ENCODE results near the gene FARS2. TPM values are rescaled to one million over a fixed set of nuclear protein-coding genes. Genes with fewer than 3 reads are reported as not detected.

FARS2 gene
- total RNA-seq, 1 donor from 2014 or later, result 21.9 TPM

GRCh38 chr6:5676701-5677100, 415.4 kb downstream of the FARS2 start:
- Mint-ChIP-seq H3K4me1 (ENCODE audit: unreplicated experiment) (peaks cover 21% of the 10 kb centered on the region), H3K9me3 (no peaks in the 10 kb centered on the region), H3K27ac (no peak overlapping the region), H3K36me3 (no peaks in the 10 kb centered on the region), H3K4me3 (no peak overlapping the region), H3K27me3 (no peaks in the 10 kb centered on the region)
- DNase-seq (ENCODE audit: extremely low spot score, unreplicated experiment), result no peak
- TF ChIP-seq, protein P1, sequence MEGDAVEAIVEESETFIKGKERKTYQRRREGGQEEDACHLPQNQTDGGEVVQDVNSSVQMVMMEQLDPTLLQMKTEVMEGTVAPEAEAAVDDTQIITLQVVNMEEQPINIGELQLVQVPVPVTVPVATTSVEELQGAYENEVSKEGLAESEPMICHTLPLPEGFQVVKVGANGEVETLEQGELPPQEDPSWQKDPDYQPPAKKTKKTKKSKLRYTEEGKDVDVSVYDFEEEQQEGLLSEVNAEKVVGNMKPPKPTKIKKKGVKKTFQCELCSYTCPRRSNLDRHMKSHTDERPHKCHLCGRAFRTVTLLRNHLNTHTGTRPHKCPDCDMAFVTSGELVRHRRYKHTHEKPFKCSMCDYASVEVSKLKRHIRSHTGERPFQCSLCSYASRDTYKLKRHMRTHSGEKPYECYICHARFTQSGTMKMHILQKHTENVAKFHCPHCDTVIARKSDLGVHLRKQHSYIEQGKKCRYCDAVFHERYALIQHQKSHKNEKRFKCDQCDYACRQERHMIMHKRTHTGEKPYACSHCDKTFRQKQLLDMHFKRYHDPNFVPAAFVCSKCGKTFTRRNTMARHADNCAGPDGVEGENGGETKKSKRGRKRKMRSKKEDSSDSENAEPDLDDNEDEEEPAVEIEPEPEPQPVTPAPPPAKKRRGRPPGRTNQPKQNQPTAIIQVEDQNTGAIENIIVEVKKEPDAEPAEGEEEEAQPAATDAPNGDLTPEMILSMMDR (conservative IDR thresholded peaks at IDR 0.05), result no peak

DNA sequence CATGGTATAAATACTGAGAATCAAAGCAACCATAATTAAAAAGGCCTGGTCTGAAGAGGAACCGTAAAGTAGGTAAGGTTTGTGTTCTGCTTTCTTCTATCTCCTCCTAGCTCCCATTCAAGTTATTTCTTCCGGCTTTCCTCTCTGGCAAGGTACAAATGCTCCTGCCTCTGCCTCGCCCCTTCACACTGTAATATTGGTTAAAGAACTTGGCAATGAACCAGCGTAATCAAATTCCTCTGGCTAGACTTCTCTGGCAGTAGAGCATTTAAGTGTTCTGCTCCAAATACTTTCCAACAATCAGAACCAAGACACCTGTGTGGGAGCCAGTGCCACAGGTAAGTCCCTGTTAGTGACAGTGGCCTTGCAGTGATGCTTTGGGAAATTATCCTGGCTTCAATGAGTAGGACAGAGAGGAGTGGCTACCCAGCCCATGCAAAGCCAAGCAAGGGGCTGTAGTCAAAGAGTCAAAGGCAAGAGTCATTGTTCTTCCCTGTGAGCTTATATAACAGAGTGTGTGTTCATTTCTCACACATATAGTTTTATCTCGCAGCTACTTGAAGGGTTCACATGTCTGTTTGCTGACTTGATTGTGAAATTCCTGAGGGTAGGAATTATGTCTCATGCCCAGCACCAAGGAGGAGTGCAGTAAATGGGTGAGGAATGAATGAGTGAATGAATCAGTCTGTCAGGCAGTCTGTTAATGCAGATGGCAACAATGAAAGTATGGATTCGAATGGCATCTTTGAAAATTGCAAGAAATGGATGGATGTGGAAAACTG, 416.1 kb downstream of the FARS2 start:
- Mint-ChIP-seq H3K27me3 (no peaks in the 10 kb centered on the region), H3K4me1 (ENCODE audit: unreplicated experiment) (peaks cover 15% of the 10 kb centered on the region), H3K9me3 (no peaks in the 10 kb centered on the region), H3K27ac (no peak overlapping the region), H3K4me3 (no peak overlapping the region), H3K36me3 (no peaks in the 10 kb centered on the region)
- TF ChIP-seq, protein P1 (conservative IDR thresholded peaks at IDR 0.05), result no peak
- no peak for DNase-seq (ENCODE audit: extremely low spot score, unreplicated experiment)

DNA sequence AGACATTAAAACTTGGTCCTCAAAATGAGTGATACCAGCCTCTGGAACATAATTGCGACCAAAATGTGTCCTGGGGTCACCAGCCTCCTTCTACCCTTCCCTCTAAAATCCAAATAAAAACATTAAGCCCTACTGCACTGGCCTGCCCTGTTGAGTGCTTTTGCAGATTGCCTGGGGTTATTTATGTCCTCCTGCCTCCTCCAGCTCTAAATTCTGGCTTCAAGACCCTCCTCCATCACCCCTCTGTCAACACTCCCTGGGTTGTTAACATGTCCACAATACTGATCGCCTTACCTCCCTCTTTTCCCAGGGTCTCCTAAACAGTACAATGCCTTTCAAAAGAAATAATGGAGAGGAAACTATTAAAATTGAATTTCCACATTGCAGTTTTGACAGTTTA, 418.0 kb downstream of the FARS2 start:
- Mint-ChIP-seq H3K36me3 (no peaks in the 10 kb centered on the region), H3K27ac (no peak overlapping the region), H3K9me3 (peaks cover 8% of the 10 kb centered on the region), H3K4me3 (no peak overlapping the region), H3K27me3 (no peaks in the 10 kb centered on the region), H3K4me1 (ENCODE audit: unreplicated experiment) (peaks cover 10% of the 10 kb centered on the region)
- no peak for DNase-seq (ENCODE audit: extremely low spot score, unreplicated experiment)
- TF ChIP-seq, protein P1 (conservative IDR thresholded peaks at IDR 0.05), result no peak

DNA sequence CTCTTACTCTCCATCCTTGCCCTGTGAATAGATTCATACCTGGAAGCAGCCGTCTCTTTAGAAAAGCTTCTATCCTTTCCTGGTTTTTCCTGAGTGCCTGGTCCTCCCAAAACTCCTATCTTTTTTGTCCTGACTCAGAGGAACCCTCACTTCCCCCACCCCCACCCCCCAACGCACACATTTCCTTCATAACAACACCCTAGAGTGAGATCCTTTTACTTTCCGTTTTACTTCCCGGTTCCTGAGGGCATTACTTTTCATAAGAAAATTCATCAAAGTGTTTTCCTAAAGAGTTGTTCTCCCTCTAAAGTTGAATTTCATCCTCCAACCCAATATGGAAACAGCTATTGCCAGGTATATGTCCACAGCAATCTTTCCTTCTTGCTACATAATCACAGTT, 418.4 kb downstream of the FARS2 start:
- Mint-ChIP-seq H3K36me3 (no peaks in the 10 kb centered on the region), H3K4me3 (no peak overlapping the region), H3K27ac (no peak overlapping the region), H3K4me1 (ENCODE audit: unreplicated experiment) (peaks cover 15% of the 10 kb centered on the region), H3K9me3 (peaks cover 8% of the 10 kb centered on the region), H3K27me3 (no peaks in the 10 kb centered on the region)
- TF ChIP-seq, protein P1 (conservative IDR thresholded peaks at IDR 0.05), result no peak
- DNase-seq (ENCODE audit: extremely low spot score, unreplicated experiment), result no peak

DNA sequence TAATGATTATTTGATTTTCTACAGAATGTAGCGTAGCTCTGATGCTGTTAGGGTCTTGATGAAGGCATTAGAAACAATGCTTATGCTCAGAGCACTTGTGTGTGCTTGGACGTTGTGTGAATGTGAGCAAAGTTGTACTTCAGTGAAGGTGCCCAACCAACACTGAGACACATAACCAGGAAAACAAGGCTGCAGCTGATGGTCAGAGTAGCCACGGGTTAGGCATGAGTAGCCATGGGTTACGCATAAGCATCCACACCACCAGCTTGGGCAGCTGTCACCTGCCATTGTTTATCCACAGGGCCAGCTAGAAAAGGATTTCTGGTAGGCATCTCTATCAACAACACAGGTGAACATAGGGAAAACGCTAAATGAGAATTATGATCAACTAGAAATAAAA, 418.8 kb downstream of the FARS2 start:
- TF ChIP-seq, protein P1 (conservative IDR thresholded peaks at IDR 0.05), result no peak

More for the DNA sequence above, 418.8 kb downstream of the FARS2 start:
- H3K9me3 Mint-ChIP-seq, result peaks cover 8% of the 10 kb centered on the region
- peaks cover 16% of the 10 kb centered on the region for H3K4me1 Mint-ChIP-seq (ENCODE audit: unreplicated experiment)
- no peak overlapping the region for H3K27ac Mint-ChIP-seq
- no peaks in the 10 kb centered on the region for H3K27me3 Mint-ChIP-seq
- DNase-seq (ENCODE audit: extremely low spot score, unreplicated experiment), result no peak
- no peaks in the 10 kb centered on the region for H3K36me3 Mint-ChIP-seq
- H3K4me3 Mint-ChIP-seq, result no peak overlapping the region
